HS-27A (cell line): ENCODE data around the gene TPP1.

Experiments used
- DNase-seq: peaks from one replicate; pipeline ENCODE4 v3.0.0-alpha.2; 2012; ENCODE audit warnings: low read depth, missing footprints

TPP1 gene

DNA sequence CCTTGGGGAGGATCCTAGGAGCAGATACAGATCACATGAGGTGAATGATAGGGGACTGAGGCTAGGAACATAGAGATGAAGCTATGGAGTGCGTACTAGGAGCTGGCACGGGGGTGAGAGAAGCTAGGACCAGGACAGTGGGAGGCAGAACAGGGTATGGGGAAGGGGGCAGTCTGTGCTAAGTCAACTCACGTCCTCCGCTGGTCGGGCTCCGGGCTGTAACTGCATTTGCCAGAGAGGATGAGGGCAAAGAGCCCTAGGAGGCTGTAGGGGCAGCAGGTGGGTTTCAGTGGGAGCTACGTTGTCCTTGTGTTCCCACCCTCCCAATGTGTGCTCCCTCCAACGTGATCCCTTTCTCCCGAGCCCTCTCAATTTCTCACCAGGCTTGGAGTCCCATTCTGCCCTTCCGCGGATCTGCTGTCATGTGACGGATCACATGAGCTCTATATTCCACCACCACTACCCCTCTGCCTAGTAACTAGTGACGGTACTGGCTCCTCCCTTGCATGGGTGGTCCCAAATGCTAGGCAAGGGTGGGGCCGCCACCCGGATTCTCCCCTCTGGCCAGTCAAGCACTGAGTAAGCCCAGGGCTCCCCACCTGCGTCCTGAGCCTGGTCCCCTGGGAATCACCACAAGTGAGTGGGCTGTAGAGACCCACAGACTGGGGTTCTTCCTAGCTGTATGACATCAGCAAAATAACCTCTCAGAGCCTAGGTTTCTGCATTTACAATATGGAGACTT lies at the start of gene TPP1:
Gene TPP1 (minus strand): TSS at position 419 of the 742 bp plus-strand sequence. CDS start 22 bp downstream, at position 397.
- DNase-seq, result peak; percentile 90

DNA sequence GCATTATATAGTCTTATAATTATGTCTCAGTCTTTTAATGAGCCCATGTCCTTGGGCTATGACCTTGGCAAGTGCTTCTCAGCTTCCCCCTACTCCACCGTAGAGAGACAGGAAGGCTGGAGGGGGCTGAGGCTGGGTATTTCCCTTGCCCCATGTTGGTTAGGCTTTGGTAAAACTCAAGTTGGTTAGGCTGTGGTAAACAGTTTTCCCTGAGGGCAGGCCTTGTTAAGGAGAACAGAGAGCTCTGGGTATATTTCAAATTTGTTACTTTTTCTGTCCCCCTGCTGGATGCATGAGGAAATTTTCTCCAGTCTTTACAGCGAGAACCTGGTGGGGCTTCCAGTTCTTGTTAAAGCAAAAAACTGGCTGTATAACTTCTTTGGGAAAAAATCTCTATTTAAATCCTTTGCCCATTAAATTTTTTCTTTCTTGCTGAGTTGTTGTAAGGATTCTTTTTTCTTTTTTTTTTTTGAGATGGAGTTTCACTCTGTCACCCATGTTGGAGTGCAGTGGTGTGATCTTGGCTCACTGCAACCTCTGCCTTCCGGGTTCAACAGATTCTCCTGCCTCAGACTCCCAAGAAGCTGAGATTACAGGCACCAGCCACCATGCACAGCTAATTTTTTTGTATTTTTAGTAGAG lies 48.6 kb upstream of the TPP1 start:
- DNase-seq, result no peak

DNA sequence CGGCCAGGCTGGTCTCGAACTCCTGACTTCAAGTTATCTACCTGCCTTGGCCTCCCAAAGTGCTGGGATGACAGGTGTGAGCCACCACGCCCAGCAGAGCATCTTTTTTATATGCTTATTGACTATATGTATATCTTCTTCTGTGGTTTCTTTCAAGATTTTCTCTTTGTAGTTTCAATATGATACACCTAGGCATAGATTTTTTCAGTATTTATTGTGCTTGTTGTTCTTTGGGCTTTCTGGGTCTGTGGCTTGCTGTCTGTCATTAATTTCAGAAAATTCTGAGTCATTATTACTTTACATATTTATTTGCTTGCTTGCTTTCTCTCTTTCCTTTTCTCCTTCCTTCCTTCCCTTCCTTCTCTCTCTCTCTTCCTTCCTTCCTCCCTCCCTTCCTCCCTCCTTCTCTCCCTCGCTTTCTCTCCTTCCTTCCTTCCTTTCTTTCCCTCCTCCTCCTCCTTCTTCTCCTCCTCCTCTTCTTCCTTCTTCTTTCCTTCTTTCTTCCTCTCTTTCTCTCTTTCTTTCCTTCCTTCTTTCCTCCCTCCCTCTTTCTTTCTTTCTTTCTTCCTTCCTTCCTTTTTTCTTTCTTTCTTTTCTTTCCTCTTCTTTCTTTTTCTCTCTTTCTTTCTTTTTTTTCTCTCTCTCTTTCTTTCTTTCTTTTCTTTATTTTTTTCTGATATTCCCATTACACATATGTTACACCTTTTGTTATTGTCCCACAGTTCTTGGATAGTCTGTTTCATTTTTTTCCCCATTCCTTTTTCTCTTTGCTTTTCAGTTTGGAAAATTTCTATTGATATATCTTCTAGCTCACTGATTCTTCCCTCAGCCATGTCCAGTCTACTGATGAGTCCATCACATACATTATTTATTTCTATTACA lies 47.3 kb upstream of the TPP1 start:
- DNase-seq, result no peak

DNA sequence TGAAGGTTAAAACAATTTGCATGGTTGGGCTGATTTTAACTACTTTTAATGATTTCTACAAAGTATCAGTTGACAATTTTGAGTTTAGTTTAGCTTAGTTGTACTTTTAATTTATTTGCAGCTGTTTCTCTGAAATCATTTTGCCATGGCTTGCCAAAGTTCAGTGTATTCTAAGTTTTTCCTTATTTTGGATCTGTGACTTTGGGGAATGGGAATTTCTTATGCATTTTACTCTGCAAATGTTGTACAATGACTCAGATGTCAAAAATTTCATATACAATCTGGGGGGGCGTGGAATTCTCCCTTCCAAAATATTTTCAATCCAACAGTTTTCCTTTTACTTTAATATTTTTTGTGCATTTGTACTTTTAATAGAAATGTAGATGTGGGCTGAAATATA lies 45.3 kb upstream of the TPP1 start:
- no peak for DNase-seq

DNA sequence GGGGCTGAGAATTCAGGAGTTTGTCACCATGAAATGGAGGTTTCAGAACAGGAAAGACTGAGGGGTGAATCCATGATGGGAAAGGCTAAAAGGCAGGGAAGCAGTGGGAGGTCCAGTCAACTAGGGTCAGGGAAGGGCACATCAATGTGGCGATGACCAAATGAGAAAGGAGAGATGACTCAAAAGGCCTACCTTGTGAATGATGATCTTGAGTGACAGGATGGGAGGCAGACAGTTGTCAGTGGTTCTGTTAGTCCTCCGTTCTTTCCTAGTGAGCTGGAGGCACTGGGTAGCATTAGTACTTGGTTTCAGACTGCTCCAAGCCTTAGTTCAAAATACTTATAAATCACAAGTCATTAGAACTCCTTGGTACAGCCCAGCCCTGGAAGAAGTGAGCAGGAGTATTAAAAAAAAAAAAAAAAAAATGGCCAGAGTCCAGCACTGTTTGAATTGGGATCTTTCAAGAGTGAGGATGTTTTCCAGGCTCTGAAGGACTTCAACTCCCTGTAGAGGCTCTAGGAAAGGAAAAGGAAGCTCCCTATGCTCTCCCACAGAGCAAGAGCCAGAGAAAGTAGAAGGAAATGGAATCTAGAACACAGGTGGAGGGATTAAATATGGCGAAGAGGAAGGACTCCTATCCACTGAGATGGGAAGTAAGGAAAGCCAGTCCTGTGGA lies 44.7 kb upstream of the TPP1 start:
- DNase-seq, result no peak

DNA sequence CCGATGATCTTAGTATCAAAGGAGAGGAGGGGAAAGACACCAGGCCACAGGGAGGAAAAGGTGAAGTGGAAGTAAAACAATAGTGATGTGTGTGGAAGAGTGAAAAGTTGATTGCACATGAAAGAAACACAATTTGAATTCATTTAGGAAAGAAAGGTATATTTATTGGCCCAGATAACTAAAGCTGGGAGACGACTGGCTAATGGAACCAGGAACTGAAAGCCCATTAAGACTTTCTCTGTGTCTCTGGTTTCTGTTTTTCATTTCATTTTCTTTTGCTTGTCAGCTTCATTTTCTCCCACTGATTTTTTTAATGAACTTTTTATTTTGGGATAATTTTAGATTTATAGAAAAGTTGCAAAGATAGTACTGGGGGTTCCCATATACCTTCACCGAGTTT lies 41.5 kb upstream of the TPP1 start:
- DNase-seq, result no peak

DNA sequence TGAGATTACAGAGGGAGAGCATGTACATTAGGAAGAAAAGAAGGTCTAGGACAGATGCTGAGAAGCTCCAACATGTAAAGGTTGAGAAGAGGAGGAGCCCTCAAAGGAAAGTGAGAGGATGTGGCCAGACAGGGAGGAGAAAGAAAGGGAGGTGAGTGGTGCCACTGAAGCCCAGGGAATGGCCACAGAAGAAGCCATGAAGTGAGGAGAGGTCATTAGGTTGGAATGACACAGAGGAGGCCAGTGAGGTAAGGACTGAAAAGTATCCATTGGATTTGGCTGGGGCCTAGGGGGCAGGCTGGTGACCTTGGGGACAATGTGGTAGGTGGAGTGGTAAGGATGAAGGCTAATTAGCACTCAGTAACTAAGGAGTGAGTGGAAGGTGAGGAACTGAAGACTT lies 39.4 kb upstream of the TPP1 start:
- no peak for DNase-seq

DNA sequence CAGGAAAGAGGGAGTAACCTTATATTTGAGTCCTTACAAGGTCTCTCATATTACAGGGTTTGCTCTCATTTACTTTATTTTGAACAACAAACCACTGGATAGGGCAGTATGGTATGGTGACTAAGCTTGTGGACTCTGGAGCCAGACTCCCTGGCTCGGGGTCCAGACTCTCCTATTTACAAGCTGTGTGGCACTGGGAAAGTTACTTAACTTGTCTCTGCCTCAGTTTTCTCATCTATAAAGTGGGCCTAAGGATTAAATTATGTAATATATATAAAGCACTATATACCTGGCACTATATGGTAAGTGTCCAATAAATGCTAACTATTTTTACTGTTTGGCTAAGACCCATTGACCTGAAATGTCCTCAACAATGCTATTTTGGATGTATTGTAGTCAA lies 38.1 kb upstream of the TPP1 start:
- no peak for DNase-seq

DNA sequence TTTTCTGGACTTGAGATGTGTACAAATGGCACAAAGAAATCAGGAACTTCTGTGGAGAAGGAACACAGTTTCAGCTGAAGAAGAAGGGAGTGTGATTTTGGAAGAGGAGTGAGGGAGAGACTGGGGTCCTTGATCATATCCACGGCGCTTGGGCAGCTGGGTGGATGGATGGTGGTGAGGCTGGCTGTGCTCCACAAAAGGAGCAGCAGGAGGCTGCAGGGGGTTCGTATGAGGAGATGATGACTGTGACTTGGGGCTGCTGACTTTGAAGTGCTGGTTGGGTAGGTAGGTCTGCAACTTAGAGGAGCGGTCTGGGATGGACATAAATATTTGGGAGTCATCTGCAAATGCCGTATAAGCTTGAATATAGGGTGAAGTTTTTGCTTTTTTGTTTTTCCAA lies 37.7 kb upstream of the TPP1 start:
- DNase-seq, result no peak

DNA sequence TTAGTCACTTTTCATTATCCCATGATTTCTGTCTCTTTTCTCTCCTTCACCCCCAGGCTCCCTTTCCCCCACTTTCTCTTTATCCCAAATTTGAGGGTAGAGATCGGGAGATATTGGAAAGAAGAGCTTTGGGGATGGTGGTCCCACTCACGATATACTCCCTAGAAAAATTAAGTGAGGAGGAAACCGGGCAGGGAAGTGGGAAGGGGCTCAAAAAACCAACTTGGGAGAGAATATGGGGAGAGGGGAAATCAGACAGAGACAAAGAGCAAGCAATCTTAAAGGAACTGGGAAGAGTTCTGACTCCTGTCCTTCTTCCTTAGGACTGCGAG lies 37.3 kb upstream of the TPP1 start:
- no peak for DNase-seq

DNA sequence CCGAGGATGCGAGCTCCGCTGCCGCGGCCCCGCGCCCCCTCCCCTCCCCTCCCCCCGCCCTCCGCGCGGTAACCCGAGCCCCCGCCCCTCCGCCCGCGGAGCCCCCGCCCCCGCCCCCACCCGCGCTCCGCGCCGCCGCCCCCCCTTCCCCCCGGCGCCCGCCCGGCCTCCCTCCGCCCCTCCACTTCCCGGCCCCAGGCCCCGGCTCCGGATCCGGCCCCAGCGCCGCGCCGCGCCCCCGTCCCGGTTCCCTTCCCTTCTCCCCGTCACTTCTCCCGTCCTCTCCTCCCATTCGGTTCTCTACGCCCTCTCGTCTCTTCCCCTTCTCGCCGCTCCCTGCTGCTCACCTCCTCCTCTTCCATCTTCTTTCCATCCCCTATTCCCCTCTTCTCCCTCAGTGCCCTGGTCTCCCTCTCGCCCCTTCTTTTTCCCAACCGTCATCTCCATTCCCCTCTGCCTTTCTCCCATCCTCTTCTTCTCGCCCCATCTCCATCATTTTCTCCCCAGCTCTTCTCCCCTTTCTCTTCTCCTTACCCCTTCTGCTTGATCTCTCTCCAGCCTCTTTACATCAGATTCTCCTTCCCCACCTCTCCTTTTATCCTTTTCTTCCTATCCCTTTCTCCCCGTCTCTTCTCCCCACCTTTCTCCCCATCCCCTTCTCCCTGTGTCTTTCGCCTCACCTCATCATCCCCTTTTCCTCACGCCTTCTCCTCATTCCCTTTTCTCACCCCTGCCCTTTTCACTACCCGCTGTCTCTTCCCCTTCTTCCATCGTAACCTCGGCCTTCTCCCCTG lies 36.8 kb upstream of the TPP1 start, which contains the start of gene DCHS1:
Gene DCHS1 (minus strand): TSS at position 20 of the 794 bp plus-strand sequence. CDS start 14,196 bp downstream, outside the sequence.
- DNase-seq, result no peak

DNA sequence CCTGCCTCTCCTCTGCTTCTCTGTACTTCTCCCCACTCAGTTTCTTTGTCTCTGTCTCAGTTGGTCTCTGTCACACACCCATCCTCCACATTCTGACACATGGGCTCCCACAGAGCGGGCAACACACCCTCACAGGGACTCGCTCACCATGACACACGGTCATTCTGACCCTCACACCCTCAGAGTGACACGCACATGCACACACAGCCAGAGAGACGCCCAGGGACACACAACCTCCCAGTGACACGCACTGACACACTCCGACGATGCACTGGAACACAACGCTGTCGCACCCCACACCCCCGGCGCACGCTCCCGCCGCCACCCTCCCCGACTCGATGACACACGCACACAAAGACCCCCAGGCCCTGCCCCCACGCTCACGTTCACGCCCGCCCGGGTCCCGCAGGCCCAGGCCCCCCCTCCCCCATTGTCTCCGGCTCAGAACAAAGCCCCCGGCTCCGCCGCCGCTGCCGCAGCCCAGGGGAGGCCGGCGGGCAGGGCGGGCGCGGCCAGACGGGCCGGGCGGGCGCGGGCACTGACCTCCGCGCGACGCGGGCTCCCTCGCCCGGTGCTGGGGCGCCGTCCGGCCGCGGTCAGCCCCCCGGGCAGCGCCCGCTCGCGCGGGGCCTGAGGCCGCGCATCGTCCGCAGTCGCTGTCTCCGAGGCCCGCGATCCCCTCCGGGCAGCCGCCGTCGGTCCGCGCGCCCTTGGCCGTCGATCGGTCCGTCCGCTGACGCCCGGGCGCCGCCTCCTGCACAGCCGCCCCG lies 36.0 kb upstream of the TPP1 start:
- no peak for DNase-seq

DNA sequence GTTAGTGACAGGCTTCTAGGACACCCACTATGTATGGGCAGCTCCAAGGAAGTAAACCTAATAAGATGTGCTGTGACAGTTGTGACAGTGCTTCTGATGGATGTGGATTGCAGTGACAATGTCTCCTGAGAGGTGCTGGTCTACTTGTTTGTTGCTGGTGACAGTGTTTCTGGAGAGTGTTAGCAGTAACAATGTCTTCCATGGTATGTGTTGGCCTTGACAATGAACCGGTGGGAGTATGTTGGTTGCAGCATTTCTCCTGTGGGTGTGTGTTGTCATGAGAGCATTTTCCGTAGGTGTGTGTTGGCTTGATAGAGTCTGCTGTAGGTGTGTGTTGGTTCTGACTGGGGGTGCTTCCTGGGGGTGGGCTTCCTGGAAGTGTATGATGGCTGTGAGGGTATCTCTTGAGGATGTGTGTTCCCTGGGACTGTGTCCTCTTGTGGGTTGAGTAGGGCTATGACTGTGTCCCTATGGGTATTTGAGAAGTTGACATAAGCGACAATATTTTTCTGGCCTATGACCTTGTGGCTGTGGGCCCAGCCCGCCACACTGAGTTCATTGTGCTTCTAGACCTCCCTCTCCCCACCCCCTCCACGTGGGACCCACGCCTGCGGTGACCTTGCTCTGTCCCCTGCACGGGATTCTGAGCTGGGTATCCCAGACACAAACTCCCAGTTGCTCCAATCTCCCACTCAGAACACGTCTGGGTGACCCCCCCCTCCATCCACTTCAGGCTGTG lies 35.2 kb upstream of the TPP1 start:
- DNase-seq, result no peak

DNA sequence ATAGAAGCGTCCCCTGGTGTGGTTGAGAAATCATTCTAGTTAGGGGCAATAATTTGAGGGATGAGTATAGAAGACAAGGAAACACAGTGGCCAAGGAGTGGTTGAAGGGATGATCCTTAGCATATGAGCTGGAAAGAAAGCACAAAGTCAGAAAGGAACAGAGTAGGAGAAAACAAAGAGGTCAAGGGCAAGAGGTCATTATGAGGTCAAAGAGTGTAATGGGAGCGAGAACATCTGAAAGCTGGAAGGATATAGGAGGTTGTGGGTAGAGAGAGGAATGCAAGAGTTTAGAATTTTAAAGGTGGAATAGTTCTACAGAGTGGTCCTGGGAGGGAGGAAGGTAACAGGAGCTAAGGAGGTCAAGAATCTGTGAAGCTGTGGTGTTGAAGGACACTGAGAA lies 34.4 kb upstream of the TPP1 start:
- DNase-seq, result no peak

DNA sequence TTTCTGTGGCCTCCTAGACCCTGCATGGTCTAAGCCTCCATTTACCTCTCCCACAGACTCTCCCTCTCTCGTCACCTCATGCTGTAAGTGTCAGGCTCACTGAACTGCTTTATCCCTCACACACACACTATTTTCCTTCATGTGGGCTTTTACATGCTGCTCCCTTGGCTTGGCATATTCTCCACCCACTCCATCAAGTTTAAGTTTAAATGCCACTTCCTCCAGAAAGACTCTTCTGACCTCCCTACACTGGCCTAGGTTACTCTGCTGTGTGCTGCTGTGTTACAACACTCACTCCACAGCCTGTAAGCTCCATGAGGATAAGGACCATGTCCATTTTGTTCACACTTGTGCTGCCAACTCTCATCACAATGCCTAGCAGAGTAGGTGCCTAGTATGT lies 33.9 kb upstream of the TPP1 start:
- no peak for DNase-seq

DNA sequence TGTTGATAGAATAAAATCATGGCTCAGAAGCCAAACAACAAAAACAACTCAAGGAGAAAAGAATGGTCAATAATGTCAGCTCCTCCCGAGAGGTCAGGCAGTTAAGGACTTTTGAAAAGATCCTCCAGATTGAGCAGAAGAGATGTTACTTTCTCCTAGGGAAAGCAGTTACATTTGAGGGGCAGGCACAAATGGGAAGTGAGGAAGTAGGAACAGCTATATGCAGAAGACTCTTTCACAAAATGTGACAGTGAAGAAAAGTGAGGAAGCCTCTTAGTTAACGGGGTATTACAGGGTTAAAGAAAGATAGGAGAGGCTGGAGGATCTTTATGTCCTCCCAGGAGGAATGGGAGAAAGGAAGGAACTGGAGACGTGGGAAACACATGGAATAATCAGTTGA lies 33.0 kb upstream of the TPP1 start:
- DNase-seq, result no peak

DNA sequence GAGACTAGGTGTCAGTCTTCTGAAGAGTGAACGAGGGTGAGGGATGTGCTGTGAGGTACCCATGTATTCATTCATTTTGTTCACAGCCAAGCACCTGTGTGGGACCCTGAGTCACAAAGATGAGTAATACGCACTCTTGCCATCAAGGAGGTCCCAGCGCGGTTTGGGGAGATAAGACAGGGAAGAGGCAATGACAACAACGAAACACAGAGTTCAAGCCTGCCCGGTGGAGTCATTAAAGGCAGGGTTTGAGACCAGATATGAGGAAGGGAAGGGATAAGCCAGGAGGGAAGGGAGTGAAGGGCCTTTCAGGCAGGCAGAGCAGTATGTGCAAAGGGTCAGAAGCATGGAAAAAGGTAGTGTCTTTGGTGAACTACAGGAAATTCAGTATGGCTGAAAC lies 31.8 kb upstream of the TPP1 start:
- no peak for DNase-seq

DNA sequence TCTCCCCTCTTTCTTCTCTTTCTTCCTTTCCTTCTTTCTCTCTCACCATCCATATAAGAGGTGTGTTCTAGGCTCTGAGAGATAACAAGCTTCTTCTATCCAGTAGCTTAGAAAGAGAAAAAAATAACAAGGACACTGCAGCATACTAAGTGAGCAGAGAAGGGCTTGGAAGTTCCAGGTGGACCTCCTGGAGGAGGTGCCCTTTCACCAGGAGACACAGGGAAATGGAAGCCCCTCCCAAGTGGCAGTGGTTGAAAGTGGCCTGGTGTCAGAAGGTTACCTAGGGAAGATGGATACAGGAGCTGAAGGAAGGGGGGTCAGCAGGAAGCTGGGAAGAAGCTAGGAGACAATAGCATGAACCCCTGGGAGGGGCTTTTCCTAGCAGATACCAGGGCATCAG lies 30.9 kb upstream of the TPP1 start:
- DNase-seq, result no peak

DNA sequence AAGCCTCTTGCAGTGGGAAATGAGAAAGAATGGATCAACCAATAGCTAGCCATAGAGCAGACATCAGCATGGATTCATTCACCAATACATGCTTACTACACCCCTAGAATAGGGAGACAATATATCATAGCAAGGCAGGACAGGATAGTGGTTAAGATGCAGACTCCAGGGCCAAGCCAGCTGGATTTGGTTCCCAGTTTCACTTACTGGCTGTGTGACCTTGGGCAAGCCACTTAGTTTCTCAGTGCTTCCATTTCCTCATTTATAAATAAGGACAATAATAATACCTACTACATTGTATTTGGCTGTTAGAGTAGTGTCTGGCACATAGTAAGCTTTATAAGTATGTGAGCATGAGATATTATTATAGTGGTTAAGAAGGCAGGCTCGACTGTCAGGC lies 29.3 kb upstream of the TPP1 start:
- DNase-seq, result no peak

DNA sequence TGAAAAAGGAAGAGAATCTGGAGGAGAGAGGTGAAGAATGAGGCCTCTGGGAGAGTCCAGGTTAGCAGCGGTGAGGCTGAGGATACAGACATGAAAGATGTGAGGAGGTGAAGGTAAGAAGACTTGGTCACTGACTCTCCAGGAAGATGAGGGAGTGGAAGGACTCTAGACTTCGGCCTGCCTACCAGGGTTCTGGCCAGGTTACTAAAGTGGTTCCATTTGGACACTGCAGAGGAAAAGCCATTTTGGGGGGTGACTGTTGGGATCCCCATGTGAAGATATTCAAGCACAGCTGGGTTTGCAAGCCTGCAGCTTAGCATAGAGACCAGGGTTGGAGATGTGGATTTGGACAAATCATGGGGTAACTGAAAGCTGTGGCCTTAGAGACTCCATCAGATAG lies 28.6 kb upstream of the TPP1 start:
- DNase-seq, result no peak
